ENCODE data around the gene SLX4.

Gene SLX4

GRCh38 chr16:3579776-3580175, 31.6 kb downstream of the SLX4 start:
- no peak for DNase-seq

GRCh38 chr16:3578610-3579551, 32.5 kb downstream of the SLX4 start:
- DNase-seq: no peak

GRCh38 chr16:3578121-3578520, 33.3 kb downstream of the SLX4 start:
- DNase-seq: no peak

- no peak for DNase-seq
These were observed 34.1 kb downstream of the SLX4 start, which contains the start of gene NLRC3 for GRCh38 chr16:3577302-3577752. NLRC3 (minus strand) TSS chr16:3577403; CDS start chr16:3565036, 12,367 bp downstream.

- no peak for DNase-seq
These were observed 35.2 kb downstream of the SLX4 start for GRCh38 chr16:3576211-3576610.

GRCh38 chr16:3575491-3575890, 35.9 kb downstream of the SLX4 start:
- no peak for DNase-seq

GRCh38 chr16:3574195-3574594, 37.2 kb downstream of the SLX4 start:
- DNase-seq: no peak

GRCh38 chr16:3573146-3573815, 38.1 kb downstream of the SLX4 start:
- DNase-seq: no peak

- DNase-seq: no peak
These were observed 40.9 kb downstream of the SLX4 start for GRCh38 chr16:3570420-3571062.

GRCh38 chr16:3569851-3570250, 41.6 kb downstream of the SLX4 start:
- no peak for DNase-seq

GRCh38 chr16:3566990-3567389, 44.4 kb downstream of the SLX4 start:
- DNase-seq: no peak

GRCh38 chr16:3564889-3565141, 46.6 kb downstream of the SLX4 start:
- no peak for DNase-seq

- DNase-seq: no peak
These were observed 47.1 kb downstream of the SLX4 start for GRCh38 chr16:3564130-3564888.

GRCh38 chr16:3562914-3563480, 48.4 kb downstream of the SLX4 start:
- DNase-seq: no peak

- no peak for DNase-seq
These were observed 49.8 kb downstream of the SLX4 start for GRCh38 chr16:3561626-3562025.

GRCh38 chr16:3554351-3554928, 57.0 kb downstream of the SLX4 start:
- DNase-seq: no peak

- DNase-seq: no peak
These were observed 58.1 kb downstream of the SLX4 start for GRCh38 chr16:3553138-3553923.

- DNase-seq: no peak
These were observed 60.3 kb downstream of the SLX4 start for GRCh38 chr16:3550851-3551847.

- no peak for DNase-seq
These were observed 61.5 kb downstream of the SLX4 start for GRCh38 chr16:3549906-3550305.

- no peak for DNase-seq
These were observed 62.5 kb downstream of the SLX4 start for GRCh38 chr16:3548859-3549258.

Data from fibroblast of skin of right biceps (primary cell).